K562 treated with DMSO at 1 percent for 12 hours (cell line): ENCODE measurements around the gene ZNF326. TPM values are rescaled to one million over a fixed set of nuclear protein-coding genes. Genes with fewer than 3 reads are reported as not detected.

Experiments
- total RNA-seq: library from RNA; unstranded; fragments of 300-600 nt; gene quantifications from 2 replicates; pipeline ENCODE4 v1.2.3, GENCODE V29; 2022; ENCODE audit not compliant: insufficient read depth

The ZNF326 gene, protein sequence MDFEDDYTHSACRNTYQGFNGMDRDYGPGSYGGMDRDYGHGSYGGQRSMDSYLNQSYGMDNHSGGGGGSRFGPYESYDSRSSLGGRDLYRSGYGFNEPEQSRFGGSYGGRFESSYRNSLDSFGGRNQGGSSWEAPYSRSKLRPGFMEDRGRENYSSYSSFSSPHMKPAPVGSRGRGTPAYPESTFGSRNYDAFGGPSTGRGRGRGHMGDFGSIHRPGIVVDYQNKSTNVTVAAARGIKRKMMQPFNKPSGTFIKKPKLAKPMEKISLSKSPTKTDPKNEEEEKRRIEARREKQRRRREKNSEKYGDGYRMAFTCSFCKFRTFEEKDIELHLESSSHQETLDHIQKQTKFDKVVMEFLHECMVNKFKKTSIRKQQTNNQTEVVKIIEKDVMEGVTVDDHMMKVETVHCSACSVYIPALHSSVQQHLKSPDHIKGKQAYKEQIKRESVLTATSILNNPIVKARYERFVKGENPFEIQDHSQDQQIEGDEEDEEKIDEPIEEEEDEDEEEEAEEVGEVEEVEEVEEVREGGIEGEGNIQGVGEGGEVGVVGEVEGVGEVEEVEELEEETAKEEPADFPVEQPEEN
- 5.8 and 16.4 TPM in 2 replicates for total RNA-seq

DNA sequence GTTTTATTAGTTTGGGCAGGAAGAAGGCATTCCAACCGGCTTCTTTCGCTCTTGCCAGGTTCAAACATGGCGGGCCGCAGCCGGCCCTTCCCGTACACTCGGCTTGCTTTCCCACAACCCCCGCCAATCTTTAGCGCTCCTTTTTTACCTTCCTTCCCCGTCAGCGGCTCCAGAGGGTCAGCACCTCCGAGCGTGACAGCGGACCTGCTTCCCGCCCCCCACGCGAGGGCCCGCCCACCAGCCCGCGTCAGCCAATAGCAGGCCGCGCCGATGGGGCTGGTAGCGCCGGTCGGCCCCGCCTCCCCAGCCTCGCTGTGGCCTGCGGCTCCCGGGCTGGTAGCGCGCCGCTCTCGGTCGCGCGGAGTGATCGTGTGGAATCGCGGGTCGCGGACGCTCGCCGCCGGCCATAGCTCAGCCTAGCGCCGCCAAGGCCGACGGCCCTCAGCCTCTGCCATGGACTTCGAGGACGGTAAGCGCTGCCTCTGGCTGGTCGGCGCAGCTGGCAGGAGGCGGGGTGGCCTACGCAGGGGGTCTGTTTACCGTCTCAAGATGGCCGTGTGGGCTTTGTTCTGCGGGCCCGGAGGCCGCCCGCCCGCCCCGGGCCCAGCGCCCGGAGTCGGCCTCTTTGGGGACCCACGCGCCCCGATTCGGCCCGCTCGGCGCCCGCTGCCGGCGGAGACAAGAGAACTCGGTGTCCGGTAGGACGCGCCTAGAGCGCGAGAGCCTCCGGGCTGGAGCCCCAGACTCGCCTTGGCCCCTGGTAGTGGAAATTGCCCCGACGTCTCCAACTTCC lies at the start of gene ZNF326:
Gene ZNF326, plus strand, starts transcription at position 306 of the 793 bp plus-strand sequence. Its CDS starts 148 bp downstream, at position 454.

Other genes with a start within 250 kb of the ZNF326 start
- 14.7 and 35.1 TPM in 2 replicates for gene LRRC8D, start 174.1 kb upstream of the ZNF326 start, total RNA-seq